Measurements from ENCODE around the gene CELF2. TPM values are rescaled to one million over a fixed set of nuclear protein-coding genes. Genes with fewer than 3 reads are reported as not detected.

Gene CELF2
- total RNA-seq, 1 experiment from 2014 or later = 28.7 TPM

- H3K4me2 ChIP-seq (ENCODE audit: insufficient read depth, insufficient read length, low read length) = no peak overlapping the region
Observed at GRCh38 chr10:11036424-11037011, 18.8 kb downstream of the CELF2 start.

More at GRCh38 chr10:11036424-11037011, 18.8 kb downstream of the CELF2 start:
- Histone ChIP-seq H3K23ac (ENCODE audit: insufficient read length, low read depth, low read length) (no peak overlapping the region), H3K18ac (ENCODE audit: insufficient read length, low read depth, low read length) (no peak overlapping the region), H2BK12ac (ENCODE audit: insufficient read length, low read depth, low read length) (no peak overlapping the region), H3K9ac (ENCODE audit: extremely low read depth, insufficient read length, low read length) (no peak overlapping the region), H3K9me3 (ENCODE audit: control insufficient read depth, low read depth, low read length) (no peaks in the 10 kb centered on the region), H3K27ac (ENCODE audit: insufficient read length, low read depth, low read length) (no peak overlapping the region), H2BK120ac (ENCODE audit: low read depth, low read length, poor library complexity, severe bottlenecking) (no peak overlapping the region), H3K23me2 (ENCODE audit: insufficient read length, low read depth, low read length, poor library complexity, severe bottlenecking) (no peaks in the 10 kb centered on the region), H2BK20ac (ENCODE audit: low read depth, low read length, poor library complexity, severe bottlenecking) (no peak overlapping the region), H3K4ac (ENCODE audit: low read depth, low read length) (no peak overlapping the region), H2AK5ac (ENCODE audit: insufficient read length, low read length) (no peak overlapping the region), H3K56ac (ENCODE audit: insufficient read length, low read depth, low read length) (no peak overlapping the region), H2BK15ac (ENCODE audit: low read depth, low read length) (no peak overlapping the region), H3K79me2 (ENCODE audit: insufficient read depth, low read length) (peaks cover 4% of the 10 kb centered on the region; the same call in 1 of the 2 replicates), H4K8ac (replicated peaks; ENCODE audit: insufficient read length, low read depth, low read length) (no peak overlapping the region), H3K27me3 (ENCODE audit: insufficient read depth, low read length) (no peaks in the 10 kb centered on the region), H4K20me1 (ENCODE audit: control insufficient read depth, insufficient read depth, insufficient read length) (no peaks in the 10 kb centered on the region), H3T11ph (ENCODE audit: low read length) (no peak overlapping the region), H3K4me1 (ENCODE audit: insufficient read depth, low read length) (peaks cover 6% of the 10 kb centered on the region), H3K14ac (ENCODE audit: insufficient read depth, low read length) (no peak overlapping the region), H2BK5ac (ENCODE audit: insufficient read length, low read length) (no peak overlapping the region), H4K5ac (ENCODE audit: insufficient read length, low read depth, low read length) (no peak overlapping the region), H4K91ac (ENCODE audit: insufficient read length, low read depth, low read length) (no peak overlapping the region), H3K79me1 (ENCODE audit: insufficient read depth, low read depth, low read length, poor library complexity, severe bottlenecking) (no peaks in the 10 kb centered on the region), H2AFZ (ENCODE audit: low read length) (no peak overlapping the region)
- Mint-ChIP-seq H3K36me3 (ENCODE audit: insufficient read depth in 1 of 3, low read depth in 3 of 3) (no peaks in the 10 kb centered on the region; a peak in 1 of 7 replicates), H3K27ac (peak overlapping the region in 1 of 3 experiments; percentile 15; a peak in 1 of 7 replicates), H3K4me3 (no peak overlapping the region), H3K9me3 (no peaks in the 10 kb centered on the region), H3K27me3 (ENCODE audit: low read depth) (no peaks in the 10 kb centered on the region), H3K4me1 (peaks cover 36 to 43% of the 10 kb centered on the region in 2 experiments)
- TF ChIP-seq, protein P1, sequence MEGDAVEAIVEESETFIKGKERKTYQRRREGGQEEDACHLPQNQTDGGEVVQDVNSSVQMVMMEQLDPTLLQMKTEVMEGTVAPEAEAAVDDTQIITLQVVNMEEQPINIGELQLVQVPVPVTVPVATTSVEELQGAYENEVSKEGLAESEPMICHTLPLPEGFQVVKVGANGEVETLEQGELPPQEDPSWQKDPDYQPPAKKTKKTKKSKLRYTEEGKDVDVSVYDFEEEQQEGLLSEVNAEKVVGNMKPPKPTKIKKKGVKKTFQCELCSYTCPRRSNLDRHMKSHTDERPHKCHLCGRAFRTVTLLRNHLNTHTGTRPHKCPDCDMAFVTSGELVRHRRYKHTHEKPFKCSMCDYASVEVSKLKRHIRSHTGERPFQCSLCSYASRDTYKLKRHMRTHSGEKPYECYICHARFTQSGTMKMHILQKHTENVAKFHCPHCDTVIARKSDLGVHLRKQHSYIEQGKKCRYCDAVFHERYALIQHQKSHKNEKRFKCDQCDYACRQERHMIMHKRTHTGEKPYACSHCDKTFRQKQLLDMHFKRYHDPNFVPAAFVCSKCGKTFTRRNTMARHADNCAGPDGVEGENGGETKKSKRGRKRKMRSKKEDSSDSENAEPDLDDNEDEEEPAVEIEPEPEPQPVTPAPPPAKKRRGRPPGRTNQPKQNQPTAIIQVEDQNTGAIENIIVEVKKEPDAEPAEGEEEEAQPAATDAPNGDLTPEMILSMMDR (conservative IDR thresholded peaks at IDR 0.05) = peak; percentile 86
- DNase-seq = peak; percentile 50
- WGBS (ENCODE audit: extremely low coverage, insufficient read length, low lambda C conversion rate) = no CpG with 5 or more reads among the region's 5 CpGs
